ENCODE results near the gene SYNPO2L. TPM values are rescaled to one million over a fixed set of nuclear protein-coding genes. Genes with fewer than 3 reads are reported as not detected.

Gene SYNPO2L
- total RNA-seq, 1 donor from 2014 or later, result 0.32 TPM

- no peak for ATAC-seq
- no peaks in the 10 kb centered on the region for H3K36me3 ChIP-seq
- H3K4me1 ChIP-seq, result peaks cover 21% of the 10 kb centered on the region
- H3K27me3 ChIP-seq (ENCODE audit: low read depth), result no peaks in the 10 kb centered on the region
- H3K27ac ChIP-seq, result no peak overlapping the region
- TF ChIP-seq CTCF (IDR thresholded peaks at IDR 0.05), result no peak
- DNase-seq, result no peak
- intact Hi-C loops (cut with DNase I), result no loop called here
- no peak overlapping the region for H3K4me3 ChIP-seq
- no peaks in the 10 kb centered on the region for H3K9me3 ChIP-seq
Observed at GRCh38 chr10:73650537-73651331, 5.1 kb downstream of the SYNPO2L start.

- Histone ChIP-seq H3K9me3 (no peaks in the 10 kb centered on the region), H3K4me1 (peaks cover 21% of the 10 kb centered on the region), H3K4me3 (no peak overlapping the region), H3K27ac (no peak overlapping the region), H3K27me3 (ENCODE audit: low read depth) (no peaks in the 10 kb centered on the region), H3K36me3 (no peaks in the 10 kb centered on the region)
- TF ChIP-seq CTCF (IDR thresholded peaks at IDR 0.05), result no peak
- DNase-seq, result no peak
- ATAC-seq, result no peak
- intact Hi-C loops (cut with DNase I), result no loop called here
Observed at GRCh38 chr10:73649876-73650536, 5.8 kb downstream of the SYNPO2L start.

GRCh38 chr10:73648975-73649829 lies 6.6 kb downstream of the SYNPO2L start:
- no peak for DNase-seq
- H3K4me1 ChIP-seq, result peaks cover 21% of the 10 kb centered on the region
- no peaks in the 10 kb centered on the region for H3K9me3 ChIP-seq
- no peak overlapping the region for H3K4me3 ChIP-seq
- intact Hi-C loops (cut with DNase I), result no loop called here
- TF ChIP-seq CTCF (IDR thresholded peaks at IDR 0.05), result no peak
- ATAC-seq, result no peak
- H3K27me3 ChIP-seq (ENCODE audit: low read depth), result no peaks in the 10 kb centered on the region
- H3K36me3 ChIP-seq, result no peaks in the 10 kb centered on the region
- no peak overlapping the region for H3K27ac ChIP-seq

DNA sequence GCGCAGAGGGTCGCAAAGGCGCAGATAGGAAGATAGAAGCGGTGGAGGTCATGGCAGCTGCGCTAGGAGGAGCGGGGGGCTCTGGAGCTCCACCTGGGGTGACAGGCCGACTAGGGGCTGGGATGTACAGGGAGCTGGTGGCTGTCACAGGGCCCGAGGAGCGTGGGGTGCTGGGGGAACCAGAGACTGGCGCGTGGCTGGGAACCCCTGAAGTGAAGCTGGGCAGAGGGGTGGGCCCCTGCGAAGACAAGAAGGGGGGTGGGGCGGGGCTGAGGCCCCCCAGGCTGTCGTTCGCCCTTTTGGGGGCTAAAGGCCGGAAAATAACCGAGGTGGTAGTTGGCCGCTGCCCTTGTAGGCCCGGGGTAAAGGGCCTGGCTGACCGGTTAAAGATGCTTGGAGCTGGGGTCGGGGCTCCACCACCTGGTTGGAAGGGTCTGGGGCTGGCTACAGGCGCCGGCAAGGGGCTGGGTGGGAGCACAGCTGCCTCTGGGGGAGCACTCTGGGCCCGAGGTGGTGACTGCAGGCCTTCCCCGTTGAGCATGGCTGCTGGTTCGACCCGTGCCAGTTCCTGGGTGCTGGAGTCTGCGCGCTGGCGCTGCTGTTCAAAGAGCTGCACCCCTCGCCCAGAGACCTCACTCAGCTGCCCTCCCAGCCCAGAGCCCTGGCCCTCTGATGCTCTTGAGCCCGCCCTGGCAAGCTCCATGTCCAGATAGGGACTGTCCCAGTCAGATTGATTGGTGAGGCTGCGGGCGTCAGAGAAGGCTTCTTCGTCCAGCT lies 7.8 kb downstream of the SYNPO2L start:
- Histone ChIP-seq H3K27ac (peak overlapping the region; percentile 60), H3K4me3 (peak overlapping the region; percentile 69), H3K9me3 (no peaks in the 10 kb centered on the region), H3K36me3 (no peaks in the 10 kb centered on the region), H3K27me3 (ENCODE audit: low read depth) (no peaks in the 10 kb centered on the region), H3K4me1 (peaks cover 27% of the 10 kb centered on the region)
- peak; percentile 2 to 9 for ATAC-seq
- TF ChIP-seq CTCF (IDR thresholded peaks at IDR 0.05), result no peak
- DNase-seq, result no peak
- intact Hi-C loops (cut with DNase I), result no loop called here
